ENCODE measurements around the gene KLHL29. TPM values are rescaled to one million over a fixed set of nuclear protein-coding genes. Genes with fewer than 3 reads are reported as not detected.

Gene KLHL29
- polyA plus RNA-seq, 1 donor, result 11.9 TPM

DNA sequence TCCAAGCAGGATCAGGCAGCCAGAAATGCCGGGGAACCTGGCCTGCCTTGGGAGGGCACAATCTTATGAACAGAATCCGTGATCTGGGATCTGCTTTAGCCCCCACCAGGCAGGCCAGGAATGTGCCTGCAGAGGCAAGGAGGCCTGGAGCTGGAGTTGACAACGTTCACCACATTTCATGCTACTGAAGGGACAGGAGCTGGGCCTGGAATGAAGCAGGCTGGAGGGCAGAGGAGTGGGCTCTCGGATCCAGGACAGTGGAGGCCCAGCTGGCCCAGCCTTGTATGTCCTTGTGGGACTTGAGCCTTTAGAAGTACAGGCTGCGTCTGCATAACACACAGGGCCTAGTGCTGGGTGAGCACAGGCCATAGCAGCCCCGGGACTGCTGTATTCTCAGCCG, 91.8 kb downstream of the KLHL29 start:
- DNase-seq, result no peak

DNA sequence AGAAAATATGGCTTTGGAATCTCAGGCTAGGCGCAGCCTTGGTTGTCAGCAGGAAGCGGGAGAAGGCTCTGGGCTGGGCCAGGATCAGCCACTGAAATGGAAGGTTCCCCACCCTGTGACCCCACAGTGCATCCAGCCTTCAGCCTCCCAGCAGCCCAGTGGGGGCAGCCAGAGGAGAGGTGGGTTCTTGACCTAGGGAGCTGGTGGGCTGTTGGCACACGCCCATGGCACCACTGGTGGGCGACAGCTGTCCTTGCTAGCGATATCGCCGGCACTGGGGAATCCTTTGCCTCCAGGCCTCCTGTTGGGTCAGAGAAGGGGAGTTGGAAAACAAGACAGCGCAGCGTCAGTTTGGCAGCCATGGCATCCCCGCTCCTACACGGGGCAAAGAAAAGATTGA, 92.4 kb downstream of the KLHL29 start:
- DNase-seq, result no peak

DNA sequence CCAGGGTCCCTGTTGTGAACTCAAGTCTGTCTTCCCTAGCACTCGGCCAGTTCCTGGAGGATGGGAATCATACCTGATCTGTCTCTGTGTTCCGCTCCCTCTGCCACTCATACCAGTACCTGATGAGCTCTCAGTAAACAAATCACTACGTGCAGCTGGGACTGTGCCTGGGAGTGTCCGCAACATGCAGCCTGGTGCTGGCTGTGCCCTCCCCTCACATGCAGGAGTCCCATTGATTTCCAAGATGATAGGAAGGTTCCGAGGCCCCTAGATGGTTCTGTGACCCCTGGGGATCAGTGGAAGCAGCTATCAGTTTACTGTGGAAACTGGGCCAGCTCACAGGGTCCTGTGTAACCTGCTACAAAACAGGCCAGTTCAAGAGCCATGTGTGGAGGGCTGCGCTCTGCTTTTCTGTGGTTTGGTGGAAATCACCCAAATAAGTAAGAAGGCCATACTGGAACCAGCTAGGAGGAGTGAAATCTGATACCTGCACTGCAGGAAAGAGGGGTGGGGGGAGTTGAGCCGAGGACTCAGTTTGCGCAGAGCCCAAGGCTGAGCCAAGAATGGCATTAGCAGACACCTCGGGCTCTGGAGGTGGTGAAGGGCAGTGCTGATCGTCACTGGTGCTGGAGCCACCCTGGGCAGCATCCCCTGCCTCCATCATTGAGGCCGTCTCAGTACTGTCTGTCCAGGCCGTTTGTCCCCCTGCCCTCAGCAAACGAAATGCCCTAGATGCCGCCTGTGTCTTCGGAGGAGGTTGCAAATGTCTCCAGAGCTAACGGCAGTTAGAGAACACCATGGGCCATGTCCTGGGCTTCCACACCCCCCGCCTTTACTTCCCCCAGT, 93.3 kb downstream of the KLHL29 start:
- DNase-seq, result no peak

DNA sequence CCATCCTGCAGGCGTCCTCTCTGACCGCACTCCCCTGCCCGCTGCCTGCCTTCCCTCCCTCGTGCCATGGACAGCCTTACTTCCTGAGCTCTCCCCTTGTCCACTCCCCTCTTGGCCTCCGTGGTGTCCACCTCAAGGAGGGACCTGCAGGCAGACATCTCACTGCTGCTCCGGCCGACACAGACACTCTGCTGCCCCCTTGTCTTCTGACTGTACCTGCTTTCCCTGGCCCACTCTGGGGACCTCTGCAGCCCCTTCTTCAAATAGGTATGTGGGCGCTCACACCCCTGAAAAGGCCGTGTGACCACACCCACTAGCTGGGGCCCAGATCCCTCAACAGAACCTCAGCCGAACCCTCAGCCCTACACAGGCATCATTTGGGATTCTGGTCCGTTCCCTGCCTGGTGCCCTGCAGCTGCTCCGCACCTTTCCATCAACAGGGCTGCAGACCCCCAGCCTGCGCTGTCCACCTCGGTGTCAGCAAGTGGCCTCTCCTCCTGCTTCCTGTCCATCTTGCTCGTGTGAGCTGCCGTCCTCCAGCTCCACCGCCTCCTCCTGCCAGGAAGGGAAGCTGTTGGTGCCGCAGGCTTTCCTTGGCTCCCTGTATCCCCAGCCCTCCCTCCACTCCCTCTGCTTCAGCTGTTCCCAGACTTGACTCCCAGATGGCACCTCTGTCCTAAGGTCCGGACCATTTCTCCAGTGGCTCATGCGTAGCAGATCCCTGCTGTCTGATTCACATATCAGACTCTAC, 94.1 kb downstream of the KLHL29 start:
- DNase-seq, result no peak

DNA sequence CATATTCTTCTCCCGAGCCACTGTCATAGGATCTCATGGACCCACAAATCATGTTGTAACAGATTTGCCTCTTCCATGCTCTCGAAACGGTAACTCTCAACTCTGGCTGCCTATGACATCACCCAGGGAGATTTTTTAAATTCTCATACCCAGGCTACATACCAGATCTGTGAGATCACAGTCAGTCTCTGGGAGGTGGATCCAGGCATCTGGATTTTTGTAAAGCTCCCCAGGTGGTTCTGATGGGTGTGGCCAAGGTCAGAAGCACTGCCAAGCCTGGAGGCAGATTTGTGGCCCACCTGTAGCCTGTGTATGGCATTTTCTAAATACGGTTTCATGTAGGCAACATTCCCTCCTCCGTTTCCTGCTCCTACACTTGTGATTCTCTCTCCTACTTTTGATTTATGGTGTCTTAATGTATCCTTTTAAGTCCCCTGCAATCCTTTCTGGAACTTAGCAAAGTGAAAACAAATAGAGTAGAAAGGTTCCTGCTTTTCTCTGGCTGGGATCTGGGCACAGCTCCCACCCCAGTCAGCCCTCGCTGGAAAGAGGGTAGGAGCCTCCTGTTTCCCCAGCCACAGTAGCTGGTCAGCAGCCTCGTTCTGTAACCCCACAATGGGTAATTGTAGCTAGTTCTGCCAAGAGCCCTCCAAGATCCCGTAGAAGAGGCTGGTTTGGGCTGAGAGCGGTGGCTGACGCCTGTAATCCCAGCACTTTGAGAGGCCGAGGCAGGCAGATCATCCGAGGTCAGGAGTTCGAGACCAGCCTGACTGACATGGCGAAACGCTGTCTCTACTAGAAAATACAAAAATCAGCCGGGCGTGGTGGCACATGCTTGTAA, 96.2 kb downstream of the KLHL29 start:
- DNase-seq, result peak; percentile 68

DNA sequence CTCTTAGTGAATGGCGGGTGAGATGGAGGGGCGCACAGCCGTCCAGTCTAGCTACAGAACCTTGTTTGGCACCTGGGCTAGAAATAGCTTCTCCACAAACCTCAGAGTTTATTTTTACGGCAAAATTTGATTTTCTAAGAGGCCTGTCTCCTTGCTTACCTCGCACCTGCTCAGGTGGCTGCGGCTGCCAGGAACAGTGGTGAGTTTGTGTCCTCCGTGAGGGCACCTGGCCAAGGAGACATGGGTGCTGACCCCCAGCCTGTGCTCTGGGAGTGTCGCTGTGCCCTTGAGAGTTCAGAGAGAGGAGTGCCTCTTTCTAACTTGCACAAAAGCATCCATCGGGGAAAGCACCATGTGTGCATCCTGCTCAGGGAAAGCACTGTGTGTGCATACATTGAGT, 97.2 kb downstream of the KLHL29 start:
- DNase-seq, result no peak

DNA sequence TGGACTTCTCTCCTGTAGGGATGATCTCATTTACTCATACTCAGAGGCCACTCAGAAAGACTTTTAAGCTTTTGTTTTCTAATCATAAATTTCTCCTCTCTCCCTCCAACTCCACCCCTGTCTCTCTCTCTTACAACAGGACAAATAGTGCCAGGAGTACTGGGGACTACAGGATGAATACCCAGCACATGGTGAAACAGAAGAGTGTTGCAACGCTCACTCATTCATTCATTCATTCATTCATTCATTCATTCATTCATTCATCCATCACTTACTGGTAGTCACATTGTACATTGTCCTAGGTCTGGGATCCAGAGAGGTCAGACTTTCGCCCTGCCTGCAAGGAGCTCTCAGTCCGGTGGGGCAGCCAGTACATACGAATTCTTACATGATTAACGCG, 97.6 kb downstream of the KLHL29 start:
- no peak for DNase-seq

DNA sequence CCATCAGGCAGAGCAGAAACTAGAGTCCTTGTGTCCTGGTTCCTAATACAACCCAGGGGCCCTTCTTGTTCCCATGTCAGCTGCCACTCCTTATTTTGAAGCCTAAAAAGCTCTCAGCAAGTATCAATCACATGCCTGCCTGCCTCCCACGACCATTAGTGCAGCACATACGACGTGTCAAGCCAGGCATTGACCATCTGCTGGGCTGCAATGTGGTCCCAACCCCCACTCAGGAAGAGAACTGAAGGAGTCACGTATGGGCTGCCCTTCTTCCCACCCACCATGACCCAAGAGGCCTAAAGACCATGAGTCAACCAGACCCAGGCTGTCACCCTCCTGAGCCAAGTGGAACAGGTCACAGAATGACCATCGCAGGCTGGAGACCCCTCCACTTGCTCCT, 98.8 kb downstream of the KLHL29 start:
- DNase-seq, result no peak

DNA sequence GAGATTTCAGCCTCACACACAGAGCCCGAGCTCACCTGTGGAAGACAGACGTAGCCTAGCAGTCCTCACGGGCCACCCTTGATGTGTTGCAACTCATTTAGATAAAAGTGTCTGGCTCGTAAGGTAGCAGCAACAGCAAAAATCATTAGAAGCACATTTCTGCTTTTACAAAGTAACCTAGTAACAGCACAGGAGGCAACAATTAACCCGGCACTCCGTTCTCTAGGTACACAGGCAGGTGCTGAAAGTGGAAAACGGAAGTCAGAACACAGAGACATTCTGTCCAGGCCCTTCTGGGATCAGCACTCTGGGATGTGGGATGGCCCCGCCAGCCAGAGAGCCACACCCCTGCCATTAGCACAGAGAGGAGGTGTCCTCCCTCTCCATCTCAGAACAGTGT, 99.3 kb downstream of the KLHL29 start:
- no peak for DNase-seq

DNA sequence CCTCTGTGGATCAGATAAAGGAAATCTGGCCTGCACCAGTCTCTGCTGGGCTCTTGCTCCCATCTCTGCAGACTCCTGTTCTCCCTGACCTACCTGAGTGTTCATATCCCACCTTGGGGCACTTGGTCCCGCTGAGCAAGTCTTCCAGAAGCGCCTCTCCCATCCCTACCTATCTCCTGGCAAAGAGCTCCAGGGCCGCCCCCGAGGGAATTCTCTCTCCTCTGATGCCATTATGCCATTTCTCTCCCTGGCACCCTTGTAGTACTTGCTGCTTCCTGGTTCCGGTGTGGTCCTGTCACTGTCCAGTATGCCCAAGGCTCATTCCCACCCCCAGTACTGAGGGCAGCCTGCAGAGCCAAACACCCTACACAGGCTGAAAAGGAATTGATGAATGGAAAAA, 99.8 kb downstream of the KLHL29 start:
- DNase-seq, result no peak

DNA sequence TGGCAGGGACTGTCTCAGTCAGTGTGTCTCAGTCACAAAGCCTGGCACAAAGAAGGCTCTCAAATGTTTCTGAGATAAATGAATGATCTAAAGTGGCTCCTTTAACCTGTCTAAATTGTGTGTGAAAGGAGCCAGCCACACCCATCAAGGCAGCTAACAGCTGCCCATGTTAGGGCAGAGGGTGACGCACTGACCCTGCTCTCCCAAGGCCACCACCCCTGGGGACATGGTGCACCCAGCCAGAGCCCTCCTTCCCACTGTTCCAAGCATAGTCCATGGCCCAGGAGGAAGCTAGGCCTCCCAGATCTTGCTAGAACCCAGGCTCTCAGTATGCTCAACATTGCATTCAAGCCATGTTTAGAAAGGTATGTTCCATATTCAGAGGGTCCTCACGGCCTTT, 100.3 kb downstream of the KLHL29 start:
- no peak for DNase-seq

DNA sequence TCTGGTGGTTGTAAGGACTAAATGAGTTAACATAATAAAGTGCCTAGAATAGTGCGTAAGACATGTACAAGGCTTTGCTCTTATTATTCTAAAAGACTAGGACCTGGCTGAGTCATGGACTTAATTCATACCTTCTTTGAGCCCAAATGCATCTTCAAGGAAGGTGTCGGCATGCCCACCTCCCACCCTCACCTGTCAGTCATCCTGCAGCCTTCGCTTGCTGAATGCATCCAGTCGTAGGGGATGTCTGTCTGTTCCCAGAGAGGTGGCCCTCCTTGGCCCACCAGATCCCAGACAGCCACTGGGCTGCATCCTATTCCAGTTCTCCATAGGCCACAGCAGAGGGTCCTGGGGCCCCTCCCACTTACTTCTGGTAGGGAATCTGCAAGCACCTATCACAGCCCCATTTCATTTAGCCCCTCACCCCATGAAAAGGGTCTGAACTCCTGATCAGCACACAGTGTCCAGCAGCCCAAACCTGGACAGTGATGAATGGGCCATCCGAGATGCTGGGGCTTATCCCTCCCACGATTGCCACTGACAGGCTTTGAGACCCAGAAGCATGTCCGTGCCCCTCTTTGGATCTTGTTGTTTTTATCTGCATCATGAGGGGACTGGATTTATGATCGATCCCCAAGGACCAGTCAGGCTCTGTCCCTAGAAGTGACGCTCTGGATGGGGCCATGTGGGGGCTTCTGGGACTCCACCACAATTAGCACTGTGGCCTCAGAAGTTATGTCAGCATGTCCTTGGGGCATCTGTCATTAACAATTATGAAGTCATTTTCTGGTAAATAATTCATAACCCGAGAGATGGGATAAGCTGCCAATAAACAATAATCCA, 101.1 kb downstream of the KLHL29 start:
- no peak for DNase-seq

DNA sequence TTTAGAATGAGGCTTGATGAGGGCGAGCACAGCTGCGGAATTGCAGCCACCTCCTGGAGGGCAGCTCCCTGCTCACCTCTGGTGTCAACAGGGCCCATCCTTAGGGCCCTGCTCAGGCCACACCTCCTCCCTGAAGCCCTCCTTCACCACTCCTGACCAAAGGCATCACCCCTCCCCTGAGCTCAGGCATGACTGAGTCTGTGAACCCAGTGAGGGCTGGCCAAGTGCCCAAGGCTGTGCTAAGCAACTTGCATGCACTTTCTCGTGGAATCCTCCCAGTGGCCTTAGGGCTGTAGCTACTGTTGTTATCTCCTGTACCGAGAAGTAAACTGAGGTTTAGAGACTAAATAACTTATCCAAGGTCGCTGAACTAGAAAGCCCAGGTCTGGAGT, 101.7 kb downstream of the KLHL29 start:
- no peak for DNase-seq

DNA sequence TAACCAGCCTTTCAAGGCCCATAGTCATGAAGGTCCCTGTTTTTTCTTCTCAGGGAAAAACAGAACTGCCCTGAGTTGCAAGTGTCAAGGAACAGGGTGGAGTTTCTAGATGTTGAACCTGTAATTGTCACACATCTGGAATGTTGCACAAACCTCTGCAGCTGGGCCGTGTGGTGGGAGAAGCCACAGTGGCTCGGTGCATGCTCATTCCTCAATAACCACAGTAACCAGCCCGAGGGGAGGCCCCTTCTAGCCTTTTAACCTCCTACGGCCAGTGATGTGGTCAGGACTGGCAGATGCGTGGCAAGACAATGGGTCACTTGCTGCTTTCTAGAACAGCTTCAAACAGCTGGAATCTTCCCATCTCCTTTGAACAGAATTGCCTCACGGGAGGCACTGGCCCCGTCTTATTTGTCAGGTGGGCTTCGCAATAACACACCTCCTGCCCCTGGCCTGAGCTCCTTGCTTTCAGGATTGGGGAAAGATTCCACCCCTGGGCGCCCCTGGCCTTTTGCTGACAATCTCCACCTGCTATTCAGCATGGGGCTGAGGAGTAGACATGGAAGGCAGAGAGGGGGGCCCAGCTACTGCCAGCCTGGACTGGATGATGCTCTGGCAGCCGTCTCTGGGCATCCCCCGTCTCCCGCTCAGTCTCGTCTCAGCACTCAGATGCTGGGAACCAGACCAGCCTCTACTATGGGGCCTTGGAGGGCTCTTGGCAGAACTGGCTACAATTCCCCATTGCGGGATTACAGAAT, 102.9 kb downstream of the KLHL29 start:
- DNase-seq, result no peak

DNA sequence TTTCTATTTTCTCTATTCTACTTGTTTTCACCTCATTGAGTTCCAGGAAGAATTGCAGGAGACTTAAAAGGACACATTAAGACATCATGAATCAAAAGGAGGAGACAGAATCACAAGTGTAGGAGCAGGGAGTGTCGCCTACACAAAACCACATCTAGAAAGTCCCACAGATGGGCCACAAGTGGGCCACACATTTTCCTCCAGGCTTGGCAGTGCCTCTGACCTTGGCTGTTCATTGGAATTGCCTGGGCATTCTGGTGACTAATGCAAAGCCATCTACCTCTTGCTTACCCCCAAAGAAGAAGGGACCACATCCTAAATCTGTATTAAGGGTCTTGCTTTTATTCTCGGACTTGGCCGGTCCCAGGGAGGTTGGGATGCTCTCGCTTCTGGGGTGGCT, 103.6 kb downstream of the KLHL29 start:
- no peak for DNase-seq

DNA sequence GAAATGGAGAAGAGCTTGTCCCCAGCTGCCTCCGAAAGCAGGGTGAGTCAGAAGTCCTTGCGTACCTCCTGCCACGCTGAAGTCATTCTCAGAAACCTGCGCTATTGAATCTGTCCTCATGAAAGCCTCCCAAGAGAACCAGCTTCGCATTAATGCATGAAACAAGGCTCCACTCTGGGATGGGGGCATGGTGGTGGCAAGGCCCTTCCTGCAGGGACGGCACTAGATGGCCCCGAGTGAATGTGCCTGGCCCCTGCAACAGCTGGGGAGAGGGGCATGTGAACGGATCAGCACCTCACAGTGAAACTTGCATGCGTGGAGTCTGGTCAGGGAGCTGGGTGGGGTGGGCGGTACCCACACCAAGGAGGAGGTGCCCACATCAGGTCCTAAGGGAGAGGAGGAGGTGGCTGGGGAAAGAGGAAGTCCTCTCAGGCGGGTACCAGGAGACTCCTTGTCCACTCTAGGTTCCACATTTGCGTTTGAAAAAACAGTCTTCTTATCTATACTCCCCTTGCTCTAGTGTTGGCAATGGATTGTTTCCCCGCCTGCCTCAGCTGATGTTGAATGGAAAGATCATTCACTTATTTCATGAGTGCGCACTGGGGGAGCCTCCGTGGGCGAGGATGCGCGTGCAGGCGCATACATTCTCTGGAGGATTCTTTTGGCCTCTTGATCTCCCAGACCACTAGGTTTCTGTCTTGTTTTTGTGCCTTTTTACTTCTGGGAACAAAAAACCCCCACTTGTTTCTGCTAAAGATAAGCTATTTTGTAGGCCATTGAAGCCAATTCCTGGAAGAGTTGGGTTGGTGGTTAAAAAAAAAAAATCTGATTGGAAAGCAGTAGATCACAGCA, 104.7 kb downstream of the KLHL29 start:
- DNase-seq, result no peak

DNA sequence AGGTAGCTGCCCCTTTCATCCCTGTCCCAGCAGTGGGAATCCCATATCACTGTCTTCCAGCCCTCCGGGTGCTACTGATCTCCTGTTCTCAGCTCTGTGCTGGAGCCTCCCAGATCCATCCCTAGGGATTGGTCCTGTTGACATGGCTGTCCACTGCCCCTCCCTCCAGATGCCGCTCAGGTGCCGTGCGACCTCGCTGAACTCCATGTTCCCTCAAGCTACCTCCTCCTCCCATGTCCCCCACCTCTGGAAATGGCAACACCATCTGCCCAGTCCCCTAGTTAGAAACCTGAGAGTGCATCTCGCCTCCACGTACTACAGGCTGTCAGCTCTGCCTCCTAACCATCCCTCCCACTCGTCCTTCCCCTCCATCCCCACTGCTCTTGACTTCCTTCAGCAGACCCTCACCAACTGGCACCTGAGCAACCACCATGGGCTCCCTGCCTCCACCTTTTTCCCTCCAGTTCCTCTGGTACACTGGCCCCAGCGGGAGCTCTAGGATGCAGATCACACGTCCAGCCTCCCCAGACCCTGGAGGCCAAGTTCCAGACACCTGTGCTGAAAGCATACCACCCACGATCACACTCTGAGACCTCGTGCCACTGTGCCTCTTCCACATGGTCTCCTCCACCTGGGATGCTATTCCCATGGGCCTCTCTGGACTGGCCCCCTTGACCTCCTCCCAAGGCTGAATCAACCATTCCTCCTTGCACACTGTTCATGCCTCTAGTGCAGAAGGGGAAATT, 106.8 kb downstream of the KLHL29 start:
- no peak for DNase-seq

DNA sequence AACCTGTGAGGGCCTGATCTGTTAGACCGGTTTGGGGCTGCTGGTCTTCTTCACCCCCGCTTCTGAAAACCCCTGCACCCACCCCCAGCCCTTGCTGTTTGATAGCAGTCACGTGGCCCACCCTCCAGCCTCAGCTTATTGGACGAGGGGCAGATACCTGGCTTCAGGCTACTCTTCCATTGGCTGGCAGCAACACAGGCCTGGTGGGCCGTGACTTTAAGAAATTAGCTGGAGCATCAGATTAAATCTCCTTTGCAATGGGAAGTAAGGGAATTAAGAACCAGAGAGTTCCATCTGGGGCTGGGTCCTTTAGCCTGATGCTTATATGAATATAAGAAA, 107.3 kb downstream of the KLHL29 start:
- no peak for DNase-seq

DNA sequence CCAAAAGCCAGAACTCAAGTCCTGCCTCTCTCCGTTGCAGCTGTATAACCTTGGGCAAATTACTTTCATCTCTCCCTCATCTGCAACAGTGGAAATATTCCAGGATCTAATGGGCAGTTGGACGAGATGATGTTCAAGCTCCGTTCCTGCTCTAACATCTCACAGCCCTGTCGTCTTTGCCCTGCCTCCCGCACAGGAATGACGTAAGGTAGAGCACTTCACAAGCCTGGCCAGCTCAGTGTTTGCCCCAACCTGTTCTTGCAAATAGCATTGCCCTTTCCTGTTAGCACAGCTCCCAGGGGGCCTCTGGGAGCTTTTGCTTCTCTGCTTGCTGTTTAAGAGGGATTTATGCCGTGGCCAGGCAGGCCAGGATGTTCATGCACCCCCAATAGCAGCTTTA, 107.9 kb downstream of the KLHL29 start:
- no peak for DNase-seq
